COLO668 (cell line): ENCODE measurements around the gene DET1.
A peak's percentile ranks its signal among the peaks of the same experiment; 100 is the strongest.

Source experiments
- DNase-seq: peaks from one replicate; lab custom pipeline; 2025; ENCODE audit not compliant: unreplicated experiment; lab: John Stamatoyannopoulos, UW

The DET1 gene

DNA sequence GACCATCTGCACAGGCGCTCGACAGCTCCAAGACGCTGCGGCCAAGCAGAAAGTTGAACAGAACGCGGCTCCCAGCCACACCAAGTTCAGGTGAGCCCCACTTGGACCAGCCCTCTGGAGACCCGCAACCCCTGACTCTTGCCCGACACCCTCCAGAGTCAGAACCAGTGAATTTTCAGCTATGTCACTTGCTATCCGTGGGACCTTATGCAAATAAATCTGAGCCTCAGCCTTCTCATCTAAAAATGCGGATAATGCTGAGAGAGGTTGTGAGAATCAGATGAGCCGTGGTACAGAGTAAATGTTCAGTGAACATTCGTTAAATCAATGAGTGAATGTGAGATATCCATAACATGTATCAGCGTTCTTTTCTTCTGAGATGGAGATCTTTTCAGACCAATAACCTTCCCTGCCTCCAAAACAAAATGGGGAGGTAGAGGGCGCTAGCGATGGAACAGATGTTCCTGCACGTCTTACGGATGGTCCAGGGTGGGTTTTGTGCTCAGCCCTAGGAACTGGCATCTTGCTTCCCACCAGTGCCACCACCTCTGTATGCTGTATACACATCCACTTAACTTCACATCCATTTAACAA, 78.4 kb downstream of the DET1 start:
- peak; percentile 6 for DNase-seq

DNA sequence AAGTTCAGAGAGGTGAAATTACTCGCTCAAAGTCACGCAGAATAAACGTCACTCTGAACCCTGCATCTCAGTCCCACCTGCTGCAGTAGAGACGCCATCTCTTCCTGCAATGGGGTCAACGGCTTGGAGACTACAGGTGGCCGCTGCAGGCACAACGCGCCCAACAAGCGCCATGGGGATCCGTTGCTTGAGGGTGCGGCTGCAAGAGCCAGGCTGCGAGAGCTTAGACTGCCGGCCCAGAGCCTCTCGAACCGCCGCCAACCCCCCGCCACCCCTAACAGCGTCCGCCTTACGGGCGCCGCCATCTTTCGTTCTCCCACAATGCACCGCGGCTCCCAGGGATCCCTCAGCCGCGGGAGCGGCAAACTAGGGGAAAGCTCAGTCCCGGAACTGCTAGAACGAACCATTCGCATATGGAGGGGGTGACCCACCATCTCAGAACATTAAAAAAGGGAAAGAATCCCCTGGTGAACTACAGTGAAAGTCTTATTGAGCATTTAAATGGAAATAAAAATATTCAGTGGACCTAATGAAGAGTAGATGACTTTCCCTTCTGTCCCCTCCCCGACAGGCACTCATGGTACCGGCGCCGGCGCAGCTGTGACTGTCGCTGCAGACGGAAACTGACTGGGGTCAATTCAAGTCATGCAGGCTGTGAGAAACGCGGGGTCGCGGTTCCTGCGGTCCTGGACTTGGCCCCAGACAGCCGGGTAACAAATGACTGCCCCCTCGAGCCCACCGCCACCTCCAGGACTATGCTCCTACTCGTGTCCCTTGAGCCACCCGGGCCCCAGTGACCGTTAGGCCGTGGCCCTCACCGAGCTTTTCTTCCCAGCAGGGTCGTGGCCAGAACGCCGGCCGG, 79.2 kb downstream of the DET1 start, which contains the start of the genes MRPL46 and MRPS11:
Gene MRPL46 (minus strand): TSS at position 316 of the 862 bp plus-strand sequence. CDS start 11 bp downstream, at position 305.
Gene MRPS11 (plus strand): TSS at position 636 of the 862 bp plus-strand sequence. CDS start 10 bp downstream, at position 646.
- peak; percentile 92 for DNase-seq

DNA sequence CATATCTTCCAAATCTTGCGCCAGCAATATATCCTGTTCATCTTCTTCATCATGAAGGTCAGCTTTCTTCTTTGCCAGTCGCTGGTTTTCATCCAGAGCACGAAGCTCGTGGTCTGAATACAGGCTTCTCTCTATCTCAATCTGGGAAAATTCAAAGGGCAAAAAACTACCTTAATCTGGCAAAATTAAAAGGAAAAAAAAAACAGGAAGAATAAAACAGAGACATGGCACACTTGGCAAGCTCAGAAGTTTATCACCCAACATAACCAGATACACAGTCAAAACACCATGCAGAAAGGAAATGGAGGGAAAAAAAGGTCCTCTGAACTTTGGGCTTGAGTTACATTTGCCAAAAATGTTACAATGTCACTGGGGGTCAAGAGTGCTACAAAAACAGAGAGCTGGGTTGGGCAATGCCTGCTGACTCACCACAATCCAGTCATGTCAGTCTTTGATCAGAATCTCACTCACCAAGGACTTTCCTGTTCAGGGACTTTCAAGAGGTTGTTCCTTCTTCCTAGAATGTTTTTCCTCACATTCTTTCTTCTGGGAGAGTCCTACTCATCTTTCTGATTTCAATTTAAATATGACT, 80.8 kb downstream of the DET1 start:
- no peak for DNase-seq

DNA sequence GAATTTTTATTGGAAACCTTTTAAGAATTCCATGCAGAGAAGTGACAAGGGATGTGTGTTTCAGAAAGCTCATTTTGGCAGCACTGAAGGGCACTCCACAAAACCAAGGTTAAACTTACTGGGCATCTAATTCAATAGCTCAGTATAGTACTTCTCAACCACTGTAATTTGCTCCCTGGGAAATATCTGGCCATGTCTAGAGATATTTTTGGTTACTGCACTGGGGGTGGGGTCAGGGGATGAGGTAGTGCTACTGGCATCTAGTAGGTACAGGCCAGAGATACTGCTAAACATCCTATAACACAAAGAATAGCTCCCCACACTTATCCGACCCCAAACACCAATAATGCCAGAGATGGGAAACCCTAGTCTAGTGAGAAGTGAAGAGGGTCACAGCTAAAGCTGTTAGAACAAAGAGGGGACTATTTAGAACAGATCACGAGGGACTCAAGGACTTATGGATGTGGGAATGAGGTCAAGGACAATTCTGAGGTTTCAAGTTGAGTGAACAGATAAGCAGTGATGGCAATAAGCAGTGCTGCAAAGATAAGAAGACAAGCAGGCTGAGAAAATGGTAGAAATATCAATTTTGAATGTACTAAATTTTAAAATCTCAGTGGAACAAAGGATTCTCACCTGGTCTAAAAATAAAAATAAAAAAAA, 82.5 kb downstream of the DET1 start:
- DNase-seq: no peak
